HG03045 (cell line): Measurements from ENCODE around the gene FCER2.
"Not testable (repeated sequence)": the region's sequence is repeated elsewhere in the genome, so short reads cannot be mapped to it uniquely, and the experiment has no call there.

Experiments used
- ATAC-seq: cut with Tn5 transposase; IDR thresholded peaks from one replicate; pipeline ENCODE4 v1.9.1; 2021; ENCODE audit warnings: mild to moderate bottlenecking, moderate library complexity; ENCODE audit not compliant: unreplicated experiment

FCER2 gene

GRCh38 chr19:7701654-7702457 is at the start of gene FCER2:
TSS of gene FCER2 (minus strand) at chr19:7702131. CDS start at chr19:7699760, 2,371 bp downstream.
- peak; percentile 52 for ATAC-seq

GRCh38 chr19:7751157-7751783 is 49.3 kb upstream of the FCER2 start:
- ATAC-seq, result no peak

- ATAC-seq, result no peak
Measured at GRCh38 chr19:7748756-7749155, 46.8 kb upstream of the FCER2 start.

- no peak for ATAC-seq
Measured at GRCh38 chr19:7748171-7748570, 46.2 kb upstream of the FCER2 start.

- no peak for ATAC-seq
Measured at GRCh38 chr19:7746903-7747884, 45.3 kb upstream of the FCER2 start, which contains the start of gene CD209. TSS of gene CD209 (minus strand) at chr19:7747534. CDS start at chr19:7747511, 23 bp downstream.

- not testable (repeated sequence) for ATAC-seq
Measured at GRCh38 chr19:7746306-7746705, 44.4 kb upstream of the FCER2 start.

- ATAC-seq, result no peak
Measured at GRCh38 chr19:7744871-7745650, 43.1 kb upstream of the FCER2 start.

- ATAC-seq, result no peak
Measured at GRCh38 chr19:7744199-7744786, 42.4 kb upstream of the FCER2 start.

- ATAC-seq, result no peak
Measured at GRCh38 chr19:7743425-7743841, 41.5 kb upstream of the FCER2 start.

GRCh38 chr19:7742991-7743390 is 41.1 kb upstream of the FCER2 start:
- ATAC-seq, result no peak

- ATAC-seq, result no peak
Measured at GRCh38 chr19:7742575-7742974, 40.6 kb upstream of the FCER2 start.

- ATAC-seq, result no peak
Measured at GRCh38 chr19:7740682-7741054, 38.7 kb upstream of the FCER2 start.

GRCh38 chr19:7739801-7740681 is 38.1 kb upstream of the FCER2 start:
- no peak for ATAC-seq

- ATAC-seq, result no peak
Measured at GRCh38 chr19:7739211-7739755, 37.4 kb upstream of the FCER2 start.

GRCh38 chr19:7738023-7738422 is 36.1 kb upstream of the FCER2 start:
- no peak for ATAC-seq

GRCh38 chr19:7737215-7737614 is 35.3 kb upstream of the FCER2 start:
- ATAC-seq, result no peak

- ATAC-seq, result no peak
Measured at GRCh38 chr19:7736148-7736547, 34.2 kb upstream of the FCER2 start.
